Sigmoid colon (tissue), 3 donors: ENCODE measurements around the gene CACNA2D3.

ENCODE experiments used
- CTCF ChIP-seq, 4 experiments: fragments of 450-650 bp in 3 of 4; fragments of 200-600 bp in 1 of 4; IDR thresholded peaks; one replicate each; pipeline ENCODE4 v1.5.1; 2016 to 2019; ENCODE audit warnings: antibody characterized with exemption in 4 of 4, mild to moderate bottlenecking in 3 of 4, moderate library complexity in 2 of 4
- POLR2A ChIP-seq, 2 donors: fragments of 450-650 bp; IDR thresholded peaks; one replicate each; pipeline ENCODE4 v1.6.1; 2016; ENCODE audit warnings: antibody characterized with exemption in 2 of 2, mild to moderate bottlenecking in 2 of 2, moderate library complexity in 2 of 2

- no peak for TF ChIP-seq POLR2A (IDR thresholded peaks at IDR 0.05)
- no peak for TF ChIP-seq CTCF (IDR thresholded peaks at IDR 0.05)
These were observed 595.2 kb downstream of the CACNA2D3 start for GRCh38 chr3:54717506-54717905.
